Keratinocyte (primary cell): Measurements from ENCODE around the gene YEATS4.

Experiments used
- CTCF ChIP-seq, 3 experiments: IDR thresholded peaks in 1 of 3; conservative IDR thresholded peaks in 1 of 3; optimal IDR thresholded peaks in 1 of 3; 2 replicates in 2 of 3; 3 replicates in 1 of 3; pipeline versions ENCODE3 to v1.5.1; 2011; ENCODE audit warnings: low read length in 3 of 3, mild to moderate bottlenecking in 3 of 3, moderate library complexity in 2 of 3, control low read depth in 1 of 3, inconsistent platforms in 1 of 3; ENCODE audit not compliant: insufficient read depth in 2 of 3; ENCODE audit errors: extremely low read depth in 1 of 3
- EZH2 ChIP-seq: IDR thresholded peaks from one replicate; pipeline ENCODE4 v1.6.1; 2012; ENCODE audit warnings: inconsistent platforms, mild to moderate bottlenecking, low read length, moderate library complexity

DNA sequence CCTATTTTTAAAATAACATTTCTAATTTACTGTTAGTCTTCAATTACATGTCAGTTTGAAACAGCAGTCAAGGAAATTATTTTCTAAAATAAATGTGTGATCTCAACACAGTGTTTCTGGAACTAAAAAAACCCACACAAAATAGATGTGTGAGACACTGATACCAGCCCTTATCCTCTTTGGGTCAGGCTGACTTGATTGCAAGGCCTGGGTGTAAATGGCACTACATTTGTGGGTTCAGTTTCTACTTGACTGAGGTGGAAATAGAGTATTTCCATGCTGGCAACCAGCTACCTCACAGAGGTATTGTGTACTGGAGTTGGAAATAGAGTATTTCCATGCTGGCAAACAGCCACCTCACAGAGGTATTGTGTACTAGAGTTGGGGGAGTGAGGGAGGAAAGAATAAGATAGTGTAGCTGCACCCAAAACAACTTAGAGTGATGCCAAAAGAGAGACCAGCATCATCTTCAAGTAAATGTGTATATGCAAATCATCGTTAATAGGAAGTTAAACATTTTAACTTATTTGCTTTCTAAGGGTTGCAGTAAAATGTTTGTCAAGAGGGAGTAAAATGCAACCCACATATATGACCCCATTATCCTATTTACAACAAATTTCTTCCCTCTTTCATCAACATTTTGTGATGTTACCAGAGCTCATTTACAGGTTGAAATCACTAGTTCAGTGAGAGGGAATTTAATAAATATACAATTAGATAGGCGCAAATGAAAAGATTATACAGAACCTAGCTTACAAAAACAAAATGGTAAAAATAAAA lies 22.0 kb upstream of the YEATS4 start:
- TF ChIP-seq EZH2 (no peak), CTCF (optimal IDR thresholded peaks at IDR 0.05 in 1 of 3, IDR thresholded peaks at IDR 0.05 in 1 of 3, conservative IDR thresholded peaks at IDR 0.05 in 1 of 3; ENCODE audit: extremely low read depth in 1 of 3, insufficient read depth in 2 of 3, low read length in 3 of 3) (no peak)
